Stimulated activated CD4-positive, alpha-beta T cell treated with anti-CD3 and anti-CD28 coated beads, Interleukin-2, amount 100 ng/mL, for 24 hours (primary cell): ENCODE measurements around the gene GRIN2A.
"Not testable (repeated sequence)": the region's sequence is repeated elsewhere in the genome, so short reads cannot be mapped to it uniquely, and the experiment has no call there.

ENCODE experiments used
- DNase-seq, 2 donors: peaks; one replicate each; pipeline ENCODE4 v3.0.0-alpha.2; 2020

GRIN2A gene

GRCh38 chr16:9908613-9909012, 273.6 kb downstream of the GRIN2A start:
- no peak for DNase-seq

DNA sequence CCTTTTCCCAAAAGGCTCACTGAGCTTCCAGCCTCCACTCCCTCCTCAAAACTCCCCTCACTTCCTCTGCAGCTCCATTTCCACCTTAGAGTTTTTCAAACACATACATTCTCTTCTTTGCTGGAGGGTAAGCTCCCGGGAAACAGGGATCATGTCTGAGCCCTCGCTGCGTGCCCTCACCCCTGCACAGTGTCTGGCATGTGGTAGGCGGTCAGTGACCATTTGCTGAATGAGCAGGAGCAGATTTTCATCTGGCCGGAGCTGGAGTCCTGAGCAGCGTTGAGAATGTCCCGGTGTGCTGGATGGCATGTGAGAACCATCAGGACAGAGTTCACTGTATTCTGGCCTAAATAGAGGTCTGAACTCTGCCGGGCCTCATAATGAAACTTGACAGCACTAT, 274.5 kb downstream of the GRIN2A start:
- no peak for DNase-seq

DNA sequence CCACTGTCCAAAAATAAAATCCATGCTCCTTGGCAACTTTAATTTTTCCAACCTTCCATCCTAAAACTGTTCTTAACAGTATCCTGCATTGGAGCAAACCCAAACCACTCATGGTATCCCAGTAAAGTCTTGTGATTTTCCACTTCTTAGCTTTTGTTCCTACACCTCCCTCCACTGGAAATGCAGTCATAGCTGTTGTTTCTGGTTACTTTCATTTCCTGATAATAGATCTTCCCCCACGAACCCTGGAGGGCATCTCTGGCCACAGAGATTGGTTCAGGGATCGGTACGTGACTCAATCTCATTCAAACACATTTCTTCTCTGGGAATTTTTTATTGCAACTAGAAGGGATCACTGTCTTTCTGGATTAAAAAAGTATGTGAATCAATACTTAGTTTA, 276.0 kb downstream of the GRIN2A start:
- no peak for DNase-seq

DNA sequence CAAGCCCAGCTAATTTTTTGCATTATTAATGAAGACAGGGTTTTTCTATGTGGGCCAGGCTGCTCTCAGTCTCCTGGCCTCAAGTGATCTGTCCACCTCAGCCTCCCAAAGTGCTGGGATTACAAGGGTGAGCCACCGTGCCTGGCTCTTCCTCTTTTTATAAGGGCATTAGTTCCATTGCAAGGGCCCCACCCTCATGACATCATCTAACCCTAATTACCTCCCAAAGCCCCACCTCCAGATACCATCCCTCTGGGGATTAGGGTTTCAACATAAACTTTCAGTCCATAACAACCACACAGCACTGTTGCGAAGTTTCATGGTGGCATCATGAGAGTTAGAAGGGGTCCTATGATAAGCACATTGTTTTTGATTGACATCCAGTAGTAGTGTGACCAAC, 277.7 kb downstream of the GRIN2A start:
- no peak for DNase-seq

- no peak for DNase-seq
These were observed 281.7 kb downstream of the GRIN2A start for GRCh38 chr16:9900576-9900975.

DNA sequence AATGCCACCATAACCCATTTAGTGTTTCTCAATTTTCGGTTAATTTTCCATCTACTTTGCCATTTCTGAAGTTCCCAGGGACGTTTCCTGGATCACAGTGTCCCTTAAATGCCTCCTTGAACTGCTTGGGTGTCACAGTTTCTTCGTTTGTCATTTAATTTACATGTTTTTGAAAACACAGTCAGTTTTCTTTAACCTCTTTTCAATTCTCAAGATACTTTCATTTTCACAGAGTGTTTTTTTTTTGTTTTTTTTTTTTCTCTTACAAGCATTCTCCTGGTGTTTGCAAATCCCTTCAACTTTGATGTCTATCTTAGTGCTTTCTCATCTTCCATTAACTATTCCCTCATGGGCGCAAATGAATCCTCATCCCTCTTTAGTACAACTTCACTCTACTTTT, 283.7 kb downstream of the GRIN2A start:
- no peak for DNase-seq

DNA sequence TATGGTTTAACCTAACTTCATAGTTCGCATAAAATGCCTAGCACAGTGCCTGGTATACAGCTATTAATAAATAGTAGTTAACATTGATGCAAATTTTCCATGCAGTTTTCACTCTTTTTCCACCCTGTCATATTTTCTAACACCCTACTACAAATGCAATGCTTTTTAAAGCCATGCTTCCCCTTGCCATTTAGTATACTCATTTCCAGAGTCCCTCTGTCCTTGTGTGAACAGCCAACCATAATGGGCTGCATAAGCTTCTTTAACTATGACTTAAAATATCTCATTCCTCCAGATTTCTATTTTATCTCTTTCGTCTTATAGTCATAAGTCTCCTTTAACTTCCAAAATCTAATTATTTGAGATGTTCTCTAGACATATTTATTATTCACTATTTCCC, 284.1 kb downstream of the GRIN2A start:
- no peak for DNase-seq

DNA sequence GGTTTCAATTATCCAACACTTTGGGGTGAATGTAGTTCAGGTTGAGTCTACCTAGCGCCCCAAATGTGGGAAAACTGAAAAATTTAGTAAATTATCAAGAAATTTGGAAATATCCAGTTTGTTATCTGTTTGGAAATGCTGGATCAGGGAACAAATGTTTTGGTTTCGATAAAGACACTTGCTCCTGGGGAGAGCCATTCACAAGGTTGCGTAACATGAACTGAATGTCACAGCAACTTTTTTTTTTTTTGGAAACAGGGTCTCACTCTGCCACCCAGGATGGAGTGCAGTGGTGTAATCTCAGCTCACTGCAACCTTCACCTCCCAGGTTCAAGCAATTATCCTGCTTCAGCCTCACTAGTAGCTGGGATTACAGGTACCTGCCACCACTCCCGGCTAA, 286.4 kb downstream of the GRIN2A start:
- no peak for DNase-seq

DNA sequence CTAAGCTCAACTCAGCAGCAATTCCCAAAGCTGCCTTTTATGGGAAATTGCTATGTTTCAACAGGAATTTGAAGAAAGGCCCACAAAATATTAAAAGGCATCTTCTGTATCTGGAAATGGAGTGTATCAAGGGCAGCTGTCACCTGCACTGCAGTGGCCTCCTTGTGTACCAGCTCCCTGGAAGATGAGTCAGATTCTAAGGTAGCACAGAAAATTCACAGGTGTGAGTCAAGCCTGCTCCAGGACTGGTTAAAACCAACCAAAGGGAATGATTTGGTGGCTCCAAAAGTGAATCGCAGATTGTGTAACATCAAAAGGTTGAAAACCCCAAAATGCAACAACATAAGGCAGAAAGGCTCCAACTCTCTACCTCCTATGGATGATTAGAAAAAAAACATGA, 296.4 kb downstream of the GRIN2A start:
- DNase-seq: no peak

GRCh38 chr16:9885467-9885866, 296.8 kb downstream of the GRIN2A start:
- DNase-seq: no peak

DNA sequence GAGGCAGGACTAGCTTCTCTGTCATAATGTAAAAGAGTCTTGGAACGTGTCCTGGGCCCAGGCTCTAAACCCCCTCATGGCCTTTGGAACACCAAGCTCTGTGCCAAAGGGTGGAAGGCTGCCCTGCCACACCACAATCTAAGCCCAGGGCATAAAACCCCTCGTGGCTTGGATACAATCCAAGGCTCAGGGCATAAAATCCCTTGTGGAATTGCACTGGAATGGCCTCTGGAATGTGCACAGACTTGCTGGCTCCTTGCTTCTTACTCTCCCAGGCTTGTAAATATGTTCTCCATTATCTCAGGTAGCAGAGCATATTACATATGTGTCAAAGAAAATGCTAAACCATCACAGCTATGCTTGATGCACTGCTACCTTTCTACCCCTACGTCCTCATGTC, 306.2 kb downstream of the GRIN2A start:
- not testable (repeated sequence) for DNase-seq

- DNase-seq: no peak
These were observed 308.0 kb downstream of the GRIN2A start for GRCh38 chr16:9874219-9874618.

DNA sequence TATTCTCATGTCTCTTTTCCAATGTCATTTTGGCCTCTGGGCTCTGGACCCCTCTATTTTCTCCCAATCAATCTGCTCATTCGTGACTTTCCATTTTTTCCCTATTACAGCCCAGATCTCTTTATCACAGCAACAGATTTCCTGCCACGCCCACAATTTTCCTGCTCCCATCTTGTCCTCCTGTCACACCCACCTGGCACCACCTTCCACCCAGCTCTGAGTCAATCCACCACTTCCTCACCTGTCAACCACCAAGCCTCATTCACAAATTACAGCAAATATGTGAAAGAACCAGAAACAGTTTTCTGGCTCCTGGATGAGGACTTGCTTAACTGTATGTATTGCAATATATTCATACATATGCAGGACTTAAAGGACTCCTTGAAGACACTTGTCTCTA, 311.3 kb downstream of the GRIN2A start:
- DNase-seq: no peak

DNA sequence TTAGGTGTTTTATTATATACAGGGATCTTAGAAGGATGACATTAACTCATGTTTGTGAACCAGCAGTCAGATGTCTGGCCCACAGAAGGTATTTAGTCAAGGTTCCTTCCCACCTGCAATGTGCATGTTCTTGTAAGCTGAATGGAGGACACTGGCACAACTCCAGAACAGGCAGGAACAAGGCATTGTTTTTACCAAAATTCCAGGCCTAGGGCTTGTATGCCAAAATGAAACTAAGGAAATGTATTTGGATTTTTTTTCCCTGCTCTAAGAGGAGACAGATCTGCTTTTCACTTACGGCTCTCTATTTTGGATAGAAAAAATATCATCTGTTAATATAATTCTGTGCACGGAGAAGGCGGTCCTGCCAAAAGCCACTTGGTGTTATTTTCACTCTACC, 312.5 kb downstream of the GRIN2A start:
- no peak for DNase-seq

- no peak for DNase-seq
These were observed 313.6 kb downstream of the GRIN2A start for GRCh38 chr16:9868606-9869149.

DNA sequence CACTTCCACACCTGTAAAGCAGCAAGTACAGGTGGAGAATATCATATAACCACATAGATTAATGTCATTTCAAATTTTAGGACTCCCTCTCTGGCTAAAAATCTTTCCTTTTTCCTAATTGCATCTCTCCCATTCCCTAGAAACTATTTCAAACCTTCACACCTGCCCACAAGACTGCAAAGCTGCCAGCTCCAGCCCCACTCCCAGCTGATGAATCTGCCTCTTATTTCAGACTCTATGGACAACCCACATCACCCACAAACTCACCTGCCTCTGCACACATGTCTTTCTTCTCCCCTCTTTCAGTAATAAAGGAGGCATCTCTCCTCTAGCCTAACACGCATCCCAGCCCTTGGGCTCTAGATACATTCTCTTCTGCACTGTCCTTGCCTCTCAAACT, 315.1 kb downstream of the GRIN2A start:
- DNase-seq: no peak

DNA sequence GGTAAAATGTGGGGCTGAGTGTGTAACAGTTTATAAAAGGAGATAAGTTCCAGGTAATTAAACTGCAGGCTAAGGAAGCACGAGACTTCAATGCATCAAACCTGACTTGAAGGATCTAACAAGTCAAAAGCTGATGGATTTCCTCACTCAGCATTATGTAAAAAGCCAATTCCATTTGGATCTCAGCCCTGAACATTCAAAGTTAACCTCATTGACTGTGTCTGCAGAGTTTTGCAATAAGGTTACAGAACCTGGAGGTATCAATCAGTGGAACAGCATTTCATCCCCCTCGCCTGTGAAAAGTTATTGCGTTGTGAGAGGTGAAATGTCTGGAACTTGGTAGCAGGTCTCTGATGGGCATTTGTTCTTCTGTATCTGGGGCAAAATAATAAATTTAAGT, 317.8 kb downstream of the GRIN2A start:
- no peak for DNase-seq

- DNase-seq: no peak
These were observed 319.9 kb downstream of the GRIN2A start for GRCh38 chr16:9862327-9862726.

DNA sequence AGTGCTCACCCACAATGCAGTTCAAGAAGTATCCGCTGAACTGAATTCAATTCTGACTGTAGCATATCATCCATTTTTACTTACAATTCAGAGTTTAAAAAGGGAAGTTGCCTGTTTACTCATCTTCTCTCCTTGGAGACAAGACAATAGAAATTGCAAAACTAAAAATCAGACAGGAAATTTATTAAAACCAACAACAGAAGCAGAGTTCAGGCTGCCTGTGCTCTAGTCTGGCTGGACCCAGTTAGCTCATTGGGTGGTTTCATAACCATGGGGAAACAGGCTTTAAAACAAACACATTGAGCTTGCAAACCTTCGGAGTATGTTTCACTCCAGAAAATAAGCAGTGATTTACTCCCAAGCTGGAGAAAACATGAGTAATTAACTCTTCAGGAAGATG, 321.4 kb downstream of the GRIN2A start:
- DNase-seq: no peak

DNA sequence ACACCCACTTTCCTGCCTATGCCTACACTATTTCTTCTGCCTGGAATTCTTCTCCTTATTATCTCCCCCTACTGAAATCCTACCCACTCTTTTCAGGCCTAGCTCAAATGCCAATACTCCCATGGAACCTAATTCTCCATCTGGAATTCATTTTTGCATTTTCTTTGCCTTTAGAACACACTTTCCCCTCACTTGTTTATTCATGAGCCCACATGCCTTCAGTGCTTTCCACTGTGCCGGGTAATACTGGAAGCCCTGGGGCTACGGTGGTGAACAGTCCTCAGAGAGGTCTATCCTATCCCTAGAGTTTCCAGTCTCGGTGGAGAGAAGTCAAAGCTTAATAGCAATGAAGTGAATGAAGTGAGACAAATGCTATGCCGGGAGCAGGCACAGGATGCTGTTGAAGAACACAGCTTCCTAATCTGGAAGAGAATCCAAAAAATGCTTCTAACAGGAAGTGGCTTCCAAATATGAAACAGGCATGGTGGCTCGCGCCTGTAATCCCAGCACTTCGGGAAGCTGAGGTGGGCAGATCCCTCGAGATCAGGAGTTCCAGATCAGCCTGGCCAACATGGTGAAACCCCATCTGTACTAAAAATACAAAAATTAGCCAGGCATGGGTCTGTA, 322.4 kb downstream of the GRIN2A start:
- DNase-seq: no peak

GRCh38 chr16:9854675-9855074, 327.6 kb downstream of the GRIN2A start:
- no peak for DNase-seq

- DNase-seq: no peak
These were observed 330.2 kb downstream of the GRIN2A start for GRCh38 chr16:9852003-9852402.

GRCh38 chr16:9850817-9851216, 331.4 kb downstream of the GRIN2A start:
- DNase-seq: no peak

DNA sequence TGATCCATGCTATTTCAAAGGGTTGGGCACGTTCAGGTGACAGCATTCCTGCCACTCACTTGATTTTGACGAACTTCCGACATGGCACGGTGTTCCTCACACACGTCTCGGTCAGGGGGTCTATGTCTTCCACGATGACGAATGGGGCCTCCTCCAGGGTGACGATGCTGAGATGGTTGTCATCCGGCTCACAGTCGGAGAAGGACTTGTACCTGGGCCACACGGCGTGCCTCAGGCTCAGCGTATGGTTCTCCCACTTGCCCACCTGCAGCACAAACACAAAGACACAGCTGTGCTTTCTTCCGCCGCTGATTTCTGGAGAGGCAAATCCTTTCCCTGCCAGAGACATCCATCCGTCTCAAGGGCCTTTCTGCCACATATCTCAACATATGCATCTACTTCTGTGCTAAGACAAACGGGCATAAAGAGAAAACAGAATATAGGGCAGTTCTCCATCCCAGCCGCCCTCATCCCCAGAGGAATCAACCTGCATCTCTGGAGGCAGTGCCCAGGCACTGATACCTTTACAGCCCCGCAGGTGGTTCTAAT, 332.5 kb downstream of the GRIN2A start:
- DNase-seq: no peak

- DNase-seq: no peak
These were observed 335.1 kb downstream of the GRIN2A start for GRCh38 chr16:9847146-9847545.
